K562 (cell line): ENCODE measurements around the gene CNIH1. TPM values are rescaled to one million over a fixed set of nuclear protein-coding genes. Genes with fewer than 3 reads are reported as not detected.

Experiments
- ATAC-seq: fragments of 200-7000 bp; cut with Tn5 transposase; 3 replicates; pipeline ENCODE4 v1.9.1; 2020; ENCODE audit warnings: moderate library complexity
- BruUV-seq: library from RNA; stranded (reverse); fragments of 400-500 nt; replicated peaks from 2 replicates; lab custom pipeline; 2021; lab: Mats Ljungman, UMichigan
- CTCF ChIA-PET: fragments of 300-600 bp; formaldehyde crosslinking; extraction: SDS; loops from one replicate; lab custom pipeline; 2021; ENCODE audit warnings: low intra/inter-chr PET ratio; lab: Yijun Ruan, JAX
- POLR2A ChIA-PET: fragments of 300-600, 350-650 bp; sonication (Branson Sonifier 250); formaldehyde crosslinking; extraction: SDS; loops from one replicate; lab custom pipeline; 2021; ENCODE audit warnings: antibody characterized with exemption, inconsistent platforms; lab: Yijun Ruan, JAX
- DNase-seq, 4 experiments: peaks; one replicate each; pipeline versions ENCODE4 v3.0.0 to v3.0.0-alpha.2; 2011 to 2018; ENCODE audit warnings: low spot score in 3 of 4, mixed read lengths in 3 of 4; ENCODE audit errors: extremely low read depth in 1 of 4
- FAIRE-seq: peaks from 2 replicates; lab custom pipeline; 2011; peaks lifted over from hg19 to GRCh38; lab: Jason Lieb, UNC
- H2AFZ ChIP-seq: 2 replicates; pipeline ENCODE4 v1.6.0; 2011; ENCODE audit warnings: low read depth, low read length, control low read depth, inconsistent platforms
- H3K27ac ChIP-seq: fragments of 200-600 bp; 3 replicates; pipeline ENCODE4 v1.8.0; 2011; ENCODE audit warnings: low read depth, mild to moderate bottlenecking, control low read depth, inconsistent platforms, low read length, moderate library complexity, mixed read lengths; ENCODE audit errors: extremely low read depth
- H3K27me3 ChIP-seq, 2 experiments: fragments of 300-600 bp in 1 of 2; 2 replicates in 1 of 2; 3 replicates in 1 of 2; pipeline versions ENCODE4 v1.6.0 to v1.8.0; 2011; ENCODE audit warnings: inconsistent platforms in 2 of 2, low read length in 2 of 2, mild to moderate bottlenecking in 1 of 2, mixed read lengths in 1 of 2, moderate library complexity in 1 of 2; ENCODE audit not compliant: control insufficient read depth in 2 of 2, insufficient read depth in 2 of 2
- H3K36me3 ChIP-seq: fragments of 300-600 bp; 3 replicates; pipeline ENCODE4 v1.8.0; 2011; ENCODE audit warnings: mild to moderate bottlenecking, low read length, inconsistent platforms; ENCODE audit not compliant: control insufficient read depth, insufficient read depth
- H3K4me1 ChIP-seq, 2 experiments: fragments of 200-600 bp in 1 of 2; replicated peaks in 1 of 2; 2 replicates in 1 of 2; 3 replicates in 1 of 2; pipeline versions ENCODE4 v1.5.1 to v1.8.0; 2011; ENCODE audit warnings: inconsistent platforms in 2 of 2, low read length in 2 of 2, mild to moderate bottlenecking in 1 of 2, mixed read lengths in 1 of 2, moderate library complexity in 1 of 2; ENCODE audit not compliant: control insufficient read depth in 2 of 2, insufficient read depth in 2 of 2
- H3K4me2 ChIP-seq: 2 replicates; pipeline ENCODE4 v1.6.1; 2011; ENCODE audit warnings: low read length, control low read depth, inconsistent platforms, mixed read lengths; ENCODE audit not compliant: insufficient read depth
- H3K4me3 ChIP-seq: fragments of 200-600 bp; sonication (generic), shearing (Covaris generic); 2 replicates; pipeline ENCODE4 v1.5.1; 2016; ENCODE audit warnings: control low read depth, inconsistent platforms
- H3K79me2 ChIP-seq: fragments of 200-600 bp; 3 replicates; pipeline ENCODE4 v1.8.0; 2011; ENCODE audit warnings: low read length, inconsistent platforms; ENCODE audit not compliant: control insufficient read depth, insufficient read depth
- H3K9ac ChIP-seq, 2 experiments: 2 replicates each; pipeline versions ENCODE4 v1.6.0 to v1.6.1; 2011; ENCODE audit warnings: low read depth in 2 of 2, low read length in 2 of 2, control low read depth in 1 of 2, inconsistent platforms in 1 of 2, mild to moderate bottlenecking in 1 of 2, mixed read lengths in 1 of 2; ENCODE audit not compliant: insufficient read depth in 1 of 2
- H3K9me1 ChIP-seq: one replicate; pipeline ENCODE4 v1.6.0; 2011; ENCODE audit warnings: inconsistent platforms, mild to moderate bottlenecking, low read length, moderate library complexity; ENCODE audit not compliant: control insufficient read depth, insufficient read depth
- H3K9me3 ChIP-seq: replicated peaks from 2 replicates; pipeline ENCODE4 v1.5.1; 2011; ENCODE audit warnings: low read depth, low read length, inconsistent platforms; ENCODE audit not compliant: control insufficient read depth, insufficient read depth
- H4K20me1 ChIP-seq: replicated peaks from 2 replicates; pipeline ENCODE4 v1.6.1; 2011; ENCODE audit warnings: low read length, inconsistent platforms, mixed read lengths; ENCODE audit not compliant: control insufficient read depth, insufficient read depth
- BDP1 ChIP-seq: IDR thresholded peaks from 3 replicates; pipeline ENCODE4 v1.6.1; 2011; ENCODE audit not compliant: insufficient read length, insufficient read depth
- CBX1 ChIP-seq: sonication (generic); IDR thresholded peaks from 2 replicates; pipeline ENCODE4 v1.6.1; 2016; ENCODE audit warnings: antibody characterized with exemption, low read depth, mild to moderate bottlenecking
- CREM ChIP-seq: IDR thresholded peaks from 2 replicates; pipeline ENCODE4 v1.6.1; 2014; ENCODE audit warnings: antibody characterized with exemption, low read depth
- FOXK1 ChIP-seq: sonication (generic); formaldehyde crosslinking; IDR thresholded peaks from 2 replicates; pipeline ENCODE4 v1.8.0; 2022; ENCODE audit warnings: missing genetic modification reagents, mild to moderate bottlenecking, borderline replicate concordance
- ILK ChIP-seq: fragments of 450-650 bp; IDR thresholded peaks from 2 replicates; pipeline ENCODE4 v1.6.1; 2016; ENCODE audit warnings: missing genetic modification characterization, low read depth, mild to moderate bottlenecking, missing compliant biosample characterization, moderate library complexity, borderline replicate concordance
- MYNN ChIP-seq, 2 experiments: sonication (generic); formaldehyde crosslinking in 1 of 2; IDR thresholded peaks; 2 replicates each; pipeline versions ENCODE4 v1.5.0 to v1.6.1; 2016 to 2020; ENCODE audit warnings: antibody characterized with exemption in 1 of 2, missing genetic modification reagents in 1 of 2
- NCOA1 ChIP-seq: fragments of 450-650 bp; IDR thresholded peaks from 2 replicates; pipeline ENCODE4 v1.6.1; 2016; ENCODE audit warnings: low read depth
- NR4A1 ChIP-seq, 2 experiments: fragments of 250-450 bp in 1 of 2; fragments of 450-650 bp in 1 of 2; sonication (Bioruptor Pico) in 1 of 2; IDR thresholded peaks; 2 replicates each; pipeline versions ENCODE4 v1.4.0 to v1.6.1; 2016 to 2020; ENCODE audit warnings: mild to moderate bottlenecking in 2 of 2, missing compliant biosample characterization in 1 of 2, missing genetic modification characterization in 1 of 2, moderate library complexity in 1 of 2
- RBM34 ChIP-seq: fragments of 200-400 bp; formaldehyde crosslinking; IDR thresholded peaks from 2 replicates; pipeline ENCODE4 v1.6.1; 2018; ENCODE audit warnings: low read length, borderline replicate concordance; ENCODE audit not compliant: insufficient read depth
- ZC3H11A ChIP-seq: IDR thresholded peaks from 2 replicates; pipeline ENCODE4 v1.6.1; 2012; ENCODE audit warnings: low read depth, low read length, improper control_type of control experiment
- ZNF134 ChIP-seq: fragments of 250-450 bp; sonication (Bioruptor Pico); conservative IDR thresholded peaks from 2 replicates; pipeline ENCODE4 v1.4.0; 2020
- ZNF174 ChIP-seq: fragments of 250-450 bp; sonication (Bioruptor Pico); IDR thresholded peaks from 2 replicates; pipeline ENCODE4 v1.4.0; 2020; ENCODE audit warnings: mild to moderate bottlenecking
- WGBS: fragments of 100-300 bp; shearing (Covaris generic); methylation state at CpG from one replicate; pipeline ENCODE4 v1.1.6; 2016; ENCODE audit warnings: low coverage, mixed read lengths; ENCODE audit not compliant: insufficient coverage; ENCODE audit errors: missing lambda C conversion rate; 5-methylcytosine and 5-hydroxymethylcytosine counted together
- in situ Hi-C: fragments of 300-500 bp; cut with MboI; formaldehyde crosslinking; loops from 4 replicates; pipeline ENCODE4 v1.15.0; 2018; ENCODE audit warnings: inconsistent platforms, mixed read lengths
- intact Hi-C: fragments of 100-400 bp; cut with micrococcal nuclease; formaldehyde crosslinking; loops from 2 replicates; pipeline ENCODE4 v1.14.2; 2022
- polyA plus RNA-seq, 8 experiments: library from polyadenylated mRNA; depleted of rRNA in 4 of 8; stranded (reverse) in 5 of 8; unstranded in 3 of 8; fragments of >200 nt; fragmentation: Nextera tagmentation in 2 of 8; fragmentation: Illumina TruSeq in 1 of 8; extraction: Ambion mirVana in 2 of 8; extraction: Trizol in 1 of 8; gene quantifications; 2 replicates each; pipeline versions ENCODE4 v1.2.1 to v1.2.3, GENCODE V29; 2011 to 2014; ENCODE audit warnings: inconsistent platforms in 1 of 8, missing spikeins in 1 of 8
- total RNA-seq, 7 experiments: library from RNA; depleted of rRNA in 6 of 7; stranded (reverse); fragments of >200 nt in 6 of 7; fragmentation: Illumina TruSeq in 2 of 7; extraction: Trizol in 2 of 7; gene quantifications; 2 replicates each; pipeline versions ENCODE4 v1.2.1 to v1.2.3, GENCODE V29; 2011 to 2021; ENCODE audit warnings: low replicate concordance in 1 of 7
- TF ChIP-seq, protein P1 (sequence below): fragments of 250-450 bp; sonication (Bioruptor Pico); IDR thresholded peaks from 2 replicates; pipeline ENCODE4 v1.5.0; 2020; ENCODE audit warnings: mild to moderate bottlenecking, borderline replicate concordance
- TF ChIP-seq, protein P2 (sequence below): fragments of 250-450 bp; sonication (Bioruptor Pico); IDR thresholded peaks from 2 replicates; pipeline ENCODE4 v1.8.0; 2022; ENCODE audit warnings: inconsistent platforms
- TF ChIP-seq, protein P3 (sequence below): fragments of 250-450 bp; sonication (Bioruptor Pico); IDR thresholded peaks from 2 replicates; pipeline ENCODE4 v1.8.0; 2021; ENCODE audit warnings: borderline replicate concordance, mild to moderate bottlenecking, moderate library complexity; ENCODE audit not compliant: poor library complexity, severe bottlenecking

The CNIH1 gene
- total and polyA plus RNA-seq, 9 of the 15 experiments (the other 6 are each of a cell fraction or from before 2014, with no cell fraction given): 13.9 to 283 (median 77.3) TPM

DNA sequence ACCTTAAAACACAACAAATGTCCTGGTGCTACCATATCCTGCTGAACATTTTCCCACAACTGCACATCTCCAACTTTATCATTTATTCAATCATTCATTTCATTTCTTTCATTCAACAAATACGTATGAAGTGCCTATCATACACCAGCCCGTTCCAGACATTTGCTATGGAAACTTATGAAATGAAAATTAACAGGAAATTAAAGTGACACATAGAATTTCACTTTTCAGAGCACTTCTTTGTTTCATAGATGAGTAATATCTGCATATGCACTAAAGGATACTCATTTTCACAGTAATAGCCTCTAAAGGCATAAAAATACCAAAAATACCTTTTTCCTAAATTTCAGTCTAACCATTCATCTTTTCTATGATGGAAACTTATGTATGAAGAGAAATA, 12.6 kb downstream of the CNIH1 start:
- Histone ChIP-seq H3K27ac (no peak overlapping the region), H4K20me1 (no peaks in the 10 kb centered on the region), H3K9me1 (no peaks in the 10 kb centered on the region), H3K4me2 (no peak overlapping the region), H3K4me3 (no peak overlapping the region), H3K9ac (no peak overlapping the region), H3K4me1 (no peaks in the 10 kb centered on the region), H3K9me3 (no peaks in the 10 kb centered on the region), H3K36me3 (peaks cover 86% of the 10 kb centered on the region), H3K27me3 (no peaks in the 10 kb centered on the region), H3K79me2 (peaks cover 23% of the 10 kb centered on the region), H2AFZ (no peak overlapping the region)
- in situ Hi-C loops: no loop called here
- CTCF ChIA-PET: no interaction called here
- WGBS: 78% methylated on average over 2 of the region's 2 CpGs
- intact Hi-C loops: no loop called here
- BruUV-seq: no TSS peak
- ATAC-seq (no peak), DNase-seq (no peak), FAIRE-seq (no peak)
- no peak for TF ChIP-seq RBM34
- no peak for TF ChIP-seq FOXK1 (CRISPR knock-in tag)
- no peak for TF ChIP-seq ZC3H11A
- TF ChIP-seq CREM: no peak
- no peak for TF ChIP-seq ZNF134 (CRISPR knock-in tag)
- no peak for TF ChIP-seq MYNN (IDR thresholded peaks at IDR 0.05)
- TF ChIP-seq MYNN (CRISPR knock-in tag; IDR thresholded peaks at IDR 0.05): no peak
- no peak for TF ChIP-seq ZNF174 (CRISPR knock-in tag)
- TF ChIP-seq, protein P1, sequence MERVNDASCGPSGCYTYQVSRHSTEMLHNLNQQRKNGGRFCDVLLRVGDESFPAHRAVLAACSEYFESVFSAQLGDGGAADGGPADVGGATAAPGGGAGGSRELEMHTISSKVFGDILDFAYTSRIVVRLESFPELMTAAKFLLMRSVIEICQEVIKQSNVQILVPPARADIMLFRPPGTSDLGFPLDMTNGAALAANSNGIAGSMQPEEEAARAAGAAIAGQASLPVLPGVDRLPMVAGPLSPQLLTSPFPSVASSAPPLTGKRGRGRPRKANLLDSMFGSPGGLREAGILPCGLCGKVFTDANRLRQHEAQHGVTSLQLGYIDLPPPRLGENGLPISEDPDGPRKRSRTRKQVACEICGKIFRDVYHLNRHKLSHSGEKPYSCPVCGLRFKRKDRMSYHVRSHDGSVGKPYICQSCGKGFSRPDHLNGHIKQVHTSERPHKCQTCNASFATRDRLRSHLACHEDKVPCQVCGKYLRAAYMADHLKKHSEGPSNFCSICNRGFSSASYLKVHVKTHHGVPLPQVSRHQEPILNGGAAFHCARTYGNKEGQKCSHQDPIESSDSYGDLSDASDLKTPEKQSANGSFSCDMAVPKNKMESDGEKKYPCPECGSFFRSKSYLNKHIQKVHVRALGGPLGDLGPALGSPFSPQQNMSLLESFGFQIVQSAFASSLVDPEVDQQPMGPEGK: no peak
- TF ChIP-seq CBX1: no peak
- TF ChIP-seq, protein P2, sequence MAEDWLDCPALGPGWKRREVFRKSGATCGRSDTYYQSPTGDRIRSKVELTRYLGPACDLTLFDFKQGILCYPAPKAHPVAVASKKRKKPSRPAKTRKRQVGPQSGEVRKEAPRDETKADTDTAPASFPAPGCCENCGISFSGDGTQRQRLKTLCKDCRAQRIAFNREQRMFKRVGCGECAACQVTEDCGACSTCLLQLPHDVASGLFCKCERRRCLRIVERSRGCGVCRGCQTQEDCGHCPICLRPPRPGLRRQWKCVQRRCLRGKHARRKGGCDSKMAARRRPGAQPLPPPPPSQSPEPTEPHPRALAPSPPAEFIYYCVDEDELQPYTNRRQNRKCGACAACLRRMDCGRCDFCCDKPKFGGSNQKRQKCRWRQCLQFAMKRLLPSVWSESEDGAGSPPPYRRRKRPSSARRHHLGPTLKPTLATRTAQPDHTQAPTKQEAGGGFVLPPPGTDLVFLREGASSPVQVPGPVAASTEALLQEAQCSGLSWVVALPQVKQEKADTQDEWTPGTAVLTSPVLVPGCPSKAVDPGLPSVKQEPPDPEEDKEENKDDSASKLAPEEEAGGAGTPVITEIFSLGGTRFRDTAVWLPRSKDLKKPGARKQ (CRISPR knock-in tag): no peak
- no peak for TF ChIP-seq BDP1
- TF ChIP-seq ILK (tag): no peak
- no peak for TF ChIP-seq NCOA1
- TF ChIP-seq, protein P3, sequence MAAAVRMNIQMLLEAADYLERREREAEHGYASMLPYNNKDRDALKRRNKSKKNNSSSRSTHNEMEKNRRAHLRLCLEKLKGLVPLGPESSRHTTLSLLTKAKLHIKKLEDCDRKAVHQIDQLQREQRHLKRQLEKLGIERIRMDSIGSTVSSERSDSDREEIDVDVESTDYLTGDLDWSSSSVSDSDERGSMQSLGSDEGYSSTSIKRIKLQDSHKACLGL (CRISPR knock-in tag): no peak
- no peak for TF ChIP-seq NR4A1 (CRISPR knock-in tag; IDR thresholded peaks at IDR 0.05)
- TF ChIP-seq NR4A1 (tag; IDR thresholded peaks at IDR 0.05): no peak
- POLR2A ChIA-PET: no interaction called here
